ENCODE data around the gene POT1. TPM values are rescaled to one million over a fixed set of nuclear protein-coding genes. Genes with fewer than 3 reads are reported as not detected.

The POT1 gene
- total and polyA plus RNA-seq, 2 of the 8 experiments (the other 6 are each of a cell fraction or from before 2014, with no cell fraction given) = 13.1 to 22.8 TPM

DNA sequence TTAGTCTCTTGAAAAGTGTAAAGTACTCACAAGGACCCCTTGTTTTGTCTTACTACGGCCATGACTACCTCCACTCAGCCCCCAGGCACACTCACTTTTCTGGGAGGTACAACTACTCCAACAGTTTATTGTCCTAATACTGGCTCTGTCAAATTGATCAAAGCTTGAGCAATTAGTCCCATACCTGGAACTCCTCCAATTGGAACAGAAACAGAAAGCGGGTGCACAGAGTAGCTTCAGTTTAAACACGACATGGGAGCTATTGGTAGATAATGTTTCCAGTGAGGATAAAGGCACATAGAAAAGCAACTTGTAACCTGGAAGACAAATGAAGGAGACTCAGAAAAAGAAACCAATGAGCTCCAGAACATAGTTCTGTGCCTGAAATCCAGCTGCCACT lies 156.3 kb downstream of the POT1 start:
- H3K14ac ChIP-seq (ENCODE audit: insufficient read length) = no peak overlapping the region
- H4K91ac ChIP-seq (replicated peaks; ENCODE audit: insufficient read length, low read length) = no peak overlapping the region
- no peak overlapping the region for H2BK15ac ChIP-seq (ENCODE audit: low read length)
- no peak overlapping the region for H3K18ac ChIP-seq (ENCODE audit: extremely low read depth, low read length)
- FAIRE-seq = no peak
- H3K9me3 ChIP-seq (ENCODE audit: insufficient read depth in 2 of 2, low read depth in 1 of 2, low read length in 1 of 2) = no peaks in the 10 kb centered on the region
- no peak overlapping the region for H3K4ac ChIP-seq (replicated peaks; ENCODE audit: insufficient read length, low read depth, low read length)
- no peak overlapping the region for H3K27ac ChIP-seq (ENCODE audit: low read depth, low read length)
- no peak for DNase-seq (ENCODE audit: low read depth in 1 of 2, low spot score in 2 of 2)
- no peak overlapping the region for H3K23ac ChIP-seq (ENCODE audit: insufficient read length)
- H4K5ac ChIP-seq (ENCODE audit: insufficient read length, low read depth, low read length) = no peak overlapping the region
- H3K56ac ChIP-seq (replicated peaks; ENCODE audit: insufficient read length, low read depth, low read length) = no peak overlapping the region
- ChIA-PET POLR2A (ENCODE audit: partially characterized antibody) (interaction anchor here (0.8 to 1.1 kb wide), 2 partner anchors 9 to 510 kb away, joined by 3 read pairs; no protein-coding TSS in a partner anchor), CTCF (ENCODE audit: partially characterized antibody) (interaction anchor here (0.7 kb wide), 1 partner anchor 51 kb away, joined by 3 read pairs; no protein-coding TSS in a partner anchor)
- no peaks in the 10 kb centered on the region for H4K20me1 ChIP-seq (replicated peaks in 1 of 2; ENCODE audit: control insufficient read depth in 1 of 2, insufficient read depth in 2 of 2, low read length in 2 of 2)
- no peaks in the 10 kb centered on the region for H3K27me3 ChIP-seq (replicated peaks in 1 of 4; ENCODE audit: control insufficient read depth in 3 of 4, extremely low read depth in 1 of 4, insufficient read depth in 3 of 4, low read length in 3 of 4)
- H4K8ac ChIP-seq (ENCODE audit: extremely low read depth, insufficient read depth, low read length) = no peak overlapping the region
- no peaks in the 10 kb centered on the region for H3K79me1 ChIP-seq (ENCODE audit: low read depth, low read length)
- H3K4me2 ChIP-seq (ENCODE audit: insufficient read depth in 1 of 2, low read depth in 2 of 2, low read length in 2 of 2) = no peak overlapping the region
- no peak overlapping the region for H2BK20ac ChIP-seq (ENCODE audit: low read length)
- no peak overlapping the region for H2AK5ac ChIP-seq (ENCODE audit: low read depth, low read length)
- TF ChIP-seq SIN3A (conservative IDR thresholded peaks at IDR 0.05 in 1 of 2, IDR thresholded peaks at IDR 0.05 in 1 of 2; ENCODE audit: low read depth in 1 of 2, low read length in 2 of 2) (no peak), CBX5 (IDR thresholded peaks at IDR 0.05; ENCODE audit: low read depth, low read length) (no peak)
- no peak overlapping the region for H2BK5ac ChIP-seq (ENCODE audit: low read depth, low read length)
- no peaks in the 10 kb centered on the region for H3K79me2 ChIP-seq (ENCODE audit: control insufficient read depth in 1 of 2, insufficient read depth in 2 of 2, low read length in 2 of 2)
- H3K23me2 ChIP-seq (ENCODE audit: low read depth, low read length) = no peaks in the 10 kb centered on the region
- no peak overlapping the region for H2BK120ac ChIP-seq (replicated peaks; ENCODE audit: low read depth, low read length)
- no peak overlapping the region for H2AFZ ChIP-seq (ENCODE audit: low read length)
- no peaks in the 10 kb centered on the region for H3K36me3 ChIP-seq (ENCODE audit: control insufficient read depth in 2 of 4, insufficient read depth in 4 of 4, low read length in 3 of 4)
- no peak overlapping the region for H3K4me3 ChIP-seq (ENCODE audit: extremely low read depth in 1 of 4, insufficient read depth in 2 of 4, low read depth in 3 of 4, low read length in 4 of 4)
- WGBS, 2 experiments (ENCODE audit: extremely low coverage in 1 of 2, insufficient coverage in 1 of 2, insufficient read length in 1 of 2, insufficient replicate concordance in 2 of 2, low coverage in 1 of 2, low lambda C conversion rate in 2 of 2, missing lambda C conversion rate in 1 of 2) = 89% methylated on average over 3 of the region's 3 CpGs; no CpG with 5 or more reads in 1 of the 2 experiments
- no peak overlapping the region for H2BK12ac ChIP-seq (ENCODE audit: low read depth, low read length)
- no peak overlapping the region for H3K9ac ChIP-seq (replicated peaks in 1 of 4; ENCODE audit: extremely low read depth in 1 of 4, low read depth in 3 of 4, low read length in 3 of 4)
- no peaks in the 10 kb centered on the region; a peak in 1 of 7 replicates for H3K4me1 ChIP-seq (replicated peaks in 1 of 4; ENCODE audit: control insufficient read depth in 3 of 4, insufficient read depth in 4 of 4, low read length in 3 of 4)

Other genes starting within 250 kb of the POT1 start
- 15.5 and 17.4 TPM in 2 replicates for gene GPR37, start 164.0 kb downstream of the POT1 start, total RNA-seq (2021; fragmentation: NEBNext Ultra II Directional; extraction: Animal tissue kit (Norgen Biotek cat#: 25700))
- 1.5 and 3.1 TPM in 2 replicates for gene GPR37, start 164.0 kb downstream of the POT1 start, polyA plus RNA-seq (2011; rRNA removed)